ENCODE data around the gene TAF1B. TPM values are rescaled to one million over a fixed set of nuclear protein-coding genes. Genes with fewer than 3 reads are reported as not detected.

Gene TAF1B
- total RNA-seq, 4 donors from 2014 or later = 0.80 to 18.9 (median 4.4) TPM; not detected in 1

DNA sequence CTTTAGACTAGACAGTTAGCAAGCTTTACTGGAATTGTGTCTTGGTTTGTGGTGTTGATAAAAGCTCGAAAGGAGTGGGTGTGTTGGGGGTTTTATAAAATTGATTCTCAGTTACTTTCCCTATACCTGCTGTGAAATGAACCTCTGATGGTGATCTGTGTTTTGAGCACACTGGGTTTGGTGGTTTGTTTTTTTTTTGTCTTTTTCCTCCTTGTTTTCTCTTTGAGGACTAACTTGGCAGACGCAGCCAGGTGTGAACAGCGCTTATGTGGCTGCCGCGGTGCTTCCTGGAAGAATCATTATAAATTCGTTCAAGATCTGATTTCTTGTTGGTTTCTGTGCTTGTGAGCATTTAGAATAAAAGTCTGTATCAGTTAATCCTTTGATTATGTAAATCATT is 136.7 kb downstream of the TAF1B start:
- in situ Hi-C loops (cut with MboI; ENCODE audit: low pct_ligation_motif_present in 1 of 4, low pct_unique_long_range_greater_than_20kb in 1 of 4, low sequenced_read_pairs in 3 of 4) = loop anchor here in 2 of 4 donors (5.0 kb wide), 1 partner anchor 67 kb away; no protein-coding TSS in a partner anchor
- no peak for DNase-seq
- H3K9me3 ChIP-seq = no peaks in the 10 kb centered on the region
- no peak for TF ChIP-seq POLR2A (IDR thresholded peaks at IDR 0.05)
- TF ChIP-seq, protein P1, sequence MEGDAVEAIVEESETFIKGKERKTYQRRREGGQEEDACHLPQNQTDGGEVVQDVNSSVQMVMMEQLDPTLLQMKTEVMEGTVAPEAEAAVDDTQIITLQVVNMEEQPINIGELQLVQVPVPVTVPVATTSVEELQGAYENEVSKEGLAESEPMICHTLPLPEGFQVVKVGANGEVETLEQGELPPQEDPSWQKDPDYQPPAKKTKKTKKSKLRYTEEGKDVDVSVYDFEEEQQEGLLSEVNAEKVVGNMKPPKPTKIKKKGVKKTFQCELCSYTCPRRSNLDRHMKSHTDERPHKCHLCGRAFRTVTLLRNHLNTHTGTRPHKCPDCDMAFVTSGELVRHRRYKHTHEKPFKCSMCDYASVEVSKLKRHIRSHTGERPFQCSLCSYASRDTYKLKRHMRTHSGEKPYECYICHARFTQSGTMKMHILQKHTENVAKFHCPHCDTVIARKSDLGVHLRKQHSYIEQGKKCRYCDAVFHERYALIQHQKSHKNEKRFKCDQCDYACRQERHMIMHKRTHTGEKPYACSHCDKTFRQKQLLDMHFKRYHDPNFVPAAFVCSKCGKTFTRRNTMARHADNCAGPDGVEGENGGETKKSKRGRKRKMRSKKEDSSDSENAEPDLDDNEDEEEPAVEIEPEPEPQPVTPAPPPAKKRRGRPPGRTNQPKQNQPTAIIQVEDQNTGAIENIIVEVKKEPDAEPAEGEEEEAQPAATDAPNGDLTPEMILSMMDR (IDR thresholded peaks at IDR 0.05) = no peak
- TF ChIP-seq POLR2AphosphoS5 (IDR thresholded peaks at IDR 0.05) = no peak
- no peak for TF ChIP-seq EP300 (IDR thresholded peaks at IDR 0.05; ENCODE audit: low read depth)
- no peak overlapping the region for H3K4me3 ChIP-seq
- H3K36me3 ChIP-seq = no peaks in the 10 kb centered on the region
- WGBS, 2 donors (ENCODE audit: low coverage in 1 of 2) = 45 to 65% methylated on average over 5 to 6 of the region's 6 CpGs
- H3K4me1 ChIP-seq = peaks cover 9 to 26% (median 22%) of the 10 kb centered on the region in 4 donors
- H3K27ac ChIP-seq = no peak overlapping the region
- no peaks in the 10 kb centered on the region for H3K27me3 ChIP-seq
- intact Hi-C loops (cut with DNase I; ENCODE audit: low total_unique reads) = loop anchor here (5.0 kb wide), 1 partner anchor 72 kb away; no protein-coding TSS in a partner anchor

DNA sequence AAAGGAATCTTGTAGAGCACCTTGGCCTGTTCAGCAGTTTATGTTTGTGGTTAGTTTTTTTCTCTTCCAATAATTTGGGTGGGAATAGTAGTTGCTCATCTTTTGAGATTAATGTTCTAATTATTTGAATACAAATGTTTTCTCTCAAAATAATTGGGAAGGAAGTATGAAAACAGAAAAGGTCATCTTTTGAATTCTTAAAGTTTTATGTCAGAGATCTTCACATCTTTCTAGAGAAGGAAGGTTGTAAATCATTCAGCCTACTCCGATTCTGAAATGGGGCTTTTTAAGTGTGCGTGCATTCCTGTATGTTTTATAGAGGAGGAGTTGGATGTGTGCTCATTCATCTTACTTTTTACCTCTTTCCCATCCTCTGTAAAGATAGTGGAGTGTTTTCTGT is 137.2 kb downstream of the TAF1B start:
- intact Hi-C loops (cut with DNase I; ENCODE audit: low total_unique reads) = loop anchor here (5.0 kb wide), 1 partner anchor 72 kb away; no protein-coding TSS in a partner anchor
- DNase-seq = no peak
- in situ Hi-C loops (cut with MboI; ENCODE audit: low pct_ligation_motif_present in 1 of 4, low pct_unique_long_range_greater_than_20kb in 1 of 4, low sequenced_read_pairs in 3 of 4) = loop anchor here in 2 of 4 donors (5.0 kb wide), 1 partner anchor 67 kb away; no protein-coding TSS in a partner anchor
- H3K9me3 ChIP-seq = no peaks in the 10 kb centered on the region
- H3K36me3 ChIP-seq = no peaks in the 10 kb centered on the region
- no peak overlapping the region for H3K27ac ChIP-seq
- H3K27me3 ChIP-seq = no peaks in the 10 kb centered on the region
- peaks cover 9 to 28% (median 21%) of the 10 kb centered on the region in 4 donors for H3K4me1 ChIP-seq
- no peak overlapping the region for H3K4me3 ChIP-seq
- TF ChIP-seq, protein P1 (IDR thresholded peaks at IDR 0.05) = no peak
- no peak for TF ChIP-seq POLR2A (IDR thresholded peaks at IDR 0.05)
- TF ChIP-seq POLR2AphosphoS5 (IDR thresholded peaks at IDR 0.05) = no peak
- no peak for TF ChIP-seq EP300 (IDR thresholded peaks at IDR 0.05; ENCODE audit: low read depth)
- 73 to 86% methylated on average over 2 of the region's 2 CpGs for WGBS, 2 donors (ENCODE audit: low coverage in 1 of 2)

DNA sequence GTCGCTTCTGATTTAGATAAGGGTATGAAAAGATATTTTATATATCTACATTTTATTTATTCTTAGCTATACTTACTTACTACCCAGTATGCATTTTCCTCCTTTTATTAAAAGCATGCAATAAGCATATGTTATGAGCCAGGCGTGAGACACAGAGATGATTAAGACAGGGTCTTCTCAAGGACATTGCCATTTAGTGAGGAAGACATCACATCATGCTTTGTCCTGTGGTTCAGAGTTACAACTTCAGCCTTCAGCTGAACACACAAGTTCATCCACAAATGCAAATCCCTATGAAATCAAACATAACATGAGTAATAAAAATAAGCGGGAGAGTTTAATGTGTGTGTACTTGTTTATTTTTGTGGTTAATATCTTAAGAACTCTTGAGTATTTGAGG is 138.4 kb downstream of the TAF1B start:
- TF ChIP-seq POLR2AphosphoS5 (IDR thresholded peaks at IDR 0.05) (no peak), POLR2A (IDR thresholded peaks at IDR 0.05) (no peak), EP300 (IDR thresholded peaks at IDR 0.05; ENCODE audit: low read depth) (no peak)
- TF ChIP-seq, protein P1 (IDR thresholded peaks at IDR 0.05) = no peak
- intact Hi-C loops (cut with DNase I; ENCODE audit: low total_unique reads) = loop anchor here (5.0 kb wide), 1 partner anchor 71 kb away; no protein-coding TSS in a partner anchor
- Histone ChIP-seq H3K36me3 (no peaks in the 10 kb centered on the region), H3K9me3 (no peaks in the 10 kb centered on the region), H3K27me3 (no peaks in the 10 kb centered on the region), H3K4me3 (no peak overlapping the region), H3K4me1 (peaks cover 9 to 20% (median 13%) of the 10 kb centered on the region in 4 donors), H3K27ac (no peak overlapping the region)
- WGBS, 2 donors (ENCODE audit: low coverage in 1 of 2) = 72 to 78% methylated on average over 3 of the region's 3 CpGs
- in situ Hi-C loops (cut with MboI; ENCODE audit: low pct_ligation_motif_present in 1 of 4, low pct_unique_long_range_greater_than_20kb in 1 of 4, low sequenced_read_pairs in 3 of 4) = loop anchor here in 2 of 4 donors (5.0 kb wide), 1 partner anchor 66 kb away; no protein-coding TSS in a partner anchor
- DNase-seq = no peak

DNA sequence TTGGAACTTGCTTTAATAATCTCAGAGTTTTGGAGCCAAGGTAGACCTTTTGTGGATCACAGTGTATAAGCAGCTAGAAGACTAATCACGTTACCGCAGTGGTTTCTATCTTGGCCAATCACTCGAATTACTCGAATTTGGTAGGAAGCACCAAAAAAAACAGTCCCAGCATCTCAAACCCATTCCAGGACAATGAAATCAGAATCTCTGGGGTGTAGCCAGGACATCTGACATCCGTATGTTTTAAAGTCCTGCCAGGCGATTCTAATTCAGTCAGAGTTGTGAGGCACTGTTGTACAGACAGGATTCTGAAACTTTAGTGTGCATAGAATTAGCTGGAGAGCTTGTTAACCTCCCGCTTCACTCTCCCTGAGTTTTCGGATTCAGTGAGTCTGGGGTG is 139.0 kb downstream of the TAF1B start:
- Histone ChIP-seq H3K27me3 (no peaks in the 10 kb centered on the region), H3K27ac (no peak overlapping the region), H3K9me3 (no peaks in the 10 kb centered on the region), H3K4me3 (no peak overlapping the region), H3K36me3 (no peaks in the 10 kb centered on the region), H3K4me1 (peaks cover 9 to 20% (median 13%) of the 10 kb centered on the region in 4 donors)
- TF ChIP-seq EP300 (IDR thresholded peaks at IDR 0.05; ENCODE audit: low read depth) (no peak), POLR2AphosphoS5 (IDR thresholded peaks at IDR 0.05) (peak in 1 of 3 donors; percentile 35)
- in situ Hi-C loops (cut with MboI; ENCODE audit: low pct_ligation_motif_present in 1 of 4, low pct_unique_long_range_greater_than_20kb in 1 of 4, low sequenced_read_pairs in 3 of 4) (loop anchor here in 2 of 4 donors (5.0 kb wide), 1 partner anchor 65 kb away; no protein-coding TSS in a partner anchor), intact Hi-C loops (cut with DNase I; ENCODE audit: low total_unique reads) (loop anchor here (5.0 kb wide), 1 partner anchor 70 kb away; no protein-coding TSS in a partner anchor)
- DNase-seq = no peak
- 70 to 89% methylated on average over 4 to 8 of the region's 8 CpGs for WGBS, 2 donors (ENCODE audit: low coverage in 1 of 2)

Measured in transverse colon (tissue), 4 donors.